ENCODE results near the gene HSPA2.
"Not testable (repeated sequence)": the region's sequence is repeated elsewhere in the genome, so short reads cannot be mapped to it uniquely, and the experiment has no call there.

The HSPA2 gene

DNA sequence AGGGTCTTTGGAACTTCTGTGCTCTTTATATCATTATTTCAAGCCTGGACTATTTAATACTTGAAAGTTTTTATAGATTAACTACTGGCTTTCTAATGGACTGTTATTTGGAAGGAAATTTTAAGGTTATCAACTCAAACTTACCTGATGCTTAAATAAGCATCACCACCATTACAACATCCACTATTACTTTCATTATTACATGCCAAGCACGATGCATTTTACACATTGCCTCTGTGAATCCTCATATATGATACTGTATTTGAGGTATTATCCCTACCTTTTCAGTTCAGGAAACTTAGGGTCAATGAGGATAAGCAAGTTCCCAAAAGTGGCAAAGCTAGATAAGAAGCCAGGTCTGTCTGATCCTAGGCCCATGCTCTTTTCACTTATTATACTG lies 23.6 kb upstream of the HSPA2 start:
- DNase-seq: no peak

- DNase-seq: not testable (repeated sequence)
These were observed 22.9 kb upstream of the HSPA2 start for GRCh38 chr14:64517667-64518066.

DNA sequence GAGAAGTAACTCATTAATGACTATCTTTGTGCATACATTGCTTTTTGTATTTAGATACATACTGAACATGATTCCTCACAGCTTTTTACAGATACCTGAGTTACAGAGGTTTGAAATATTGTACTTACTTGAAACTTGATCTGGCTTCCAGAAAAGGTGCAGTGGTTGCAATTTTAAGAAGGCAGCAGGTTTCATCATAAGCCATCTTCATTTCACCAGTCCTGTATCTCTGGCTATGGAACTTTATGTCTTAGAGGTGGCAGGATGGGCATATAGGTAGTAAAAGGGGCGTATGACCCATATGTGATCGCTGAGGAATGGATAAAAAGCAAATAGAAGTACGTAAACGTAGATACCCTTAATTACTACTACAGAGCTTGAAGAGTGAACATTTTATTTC lies 22.3 kb upstream of the HSPA2 start:
- no peak for DNase-seq

DNA sequence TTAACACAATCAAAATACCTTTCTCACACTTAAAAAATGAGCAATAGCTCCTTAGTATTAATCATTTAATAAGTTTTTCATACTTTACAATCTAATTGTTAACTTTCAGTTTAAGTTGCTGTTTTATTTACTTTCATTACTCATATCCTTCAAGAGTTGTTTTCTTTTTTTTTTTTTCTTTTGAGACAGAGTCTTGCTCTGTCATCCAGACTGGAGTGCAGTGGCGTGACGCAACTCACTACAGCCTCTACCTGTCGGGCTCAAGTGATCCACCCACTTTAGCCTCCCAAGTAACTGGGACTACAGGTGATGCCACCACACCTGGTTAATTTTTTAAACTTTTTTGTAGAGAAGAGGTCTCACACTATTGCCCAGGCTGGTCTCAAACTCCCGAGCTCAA lies 19.8 kb upstream of the HSPA2 start:
- no peak for DNase-seq

DNA sequence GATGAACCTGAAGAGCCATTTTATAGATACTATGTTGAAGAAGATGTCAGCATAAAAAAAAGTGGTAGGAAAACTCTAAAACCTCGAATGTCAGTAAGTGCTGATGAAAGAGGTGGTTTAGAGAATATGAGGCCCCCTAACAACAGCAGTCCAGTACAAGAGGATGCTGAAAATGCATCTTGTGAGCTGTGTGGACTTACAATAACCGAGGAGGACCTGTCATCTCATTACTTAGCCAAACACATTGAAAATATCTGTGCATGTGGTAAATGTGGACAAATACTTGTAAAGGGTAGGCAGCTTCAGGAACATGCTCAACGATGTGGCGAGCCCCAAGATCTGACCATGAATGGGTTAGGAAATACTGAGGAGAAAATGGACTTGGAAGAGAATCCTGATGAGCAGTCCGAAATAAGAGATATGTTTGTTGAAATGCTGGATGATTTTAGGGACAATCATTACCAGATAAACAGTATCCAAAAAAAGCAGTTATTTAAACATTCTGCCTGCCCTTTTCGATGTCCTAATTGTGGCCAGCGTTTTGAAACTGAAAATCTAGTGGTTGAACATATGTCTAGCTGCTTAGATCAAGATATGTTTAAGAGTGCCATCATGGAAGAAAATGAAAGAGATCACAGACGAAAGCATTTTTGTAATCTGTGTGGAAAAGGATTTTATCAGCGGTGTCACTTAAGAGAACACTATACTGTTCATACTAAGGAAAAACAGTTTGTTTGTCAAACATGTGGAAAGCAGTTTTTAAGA lies 17.8 kb upstream of the HSPA2 start:
- no peak for DNase-seq

DNA sequence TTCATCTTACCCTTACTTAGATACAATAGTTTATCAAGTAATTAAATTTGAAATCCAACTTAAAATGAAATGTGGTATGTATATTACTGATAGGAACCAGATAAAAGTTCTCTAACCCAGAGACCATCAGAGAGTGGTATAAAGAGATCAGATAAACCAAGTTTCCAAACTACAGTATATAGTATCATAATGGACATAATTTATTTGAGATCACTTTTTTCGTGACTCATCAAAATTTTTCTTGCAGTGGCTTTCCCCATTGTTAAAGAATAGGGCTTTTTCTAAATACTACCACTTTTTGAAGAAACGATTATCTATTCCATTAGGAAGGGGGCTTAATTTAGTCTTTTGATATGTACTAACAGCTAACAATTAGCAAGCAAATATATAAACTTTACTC lies 15.2 kb upstream of the HSPA2 start:
- DNase-seq: no peak

GRCh38 chr14:64531567-64531966 lies 9.0 kb upstream of the HSPA2 start:
- no peak for DNase-seq

DNA sequence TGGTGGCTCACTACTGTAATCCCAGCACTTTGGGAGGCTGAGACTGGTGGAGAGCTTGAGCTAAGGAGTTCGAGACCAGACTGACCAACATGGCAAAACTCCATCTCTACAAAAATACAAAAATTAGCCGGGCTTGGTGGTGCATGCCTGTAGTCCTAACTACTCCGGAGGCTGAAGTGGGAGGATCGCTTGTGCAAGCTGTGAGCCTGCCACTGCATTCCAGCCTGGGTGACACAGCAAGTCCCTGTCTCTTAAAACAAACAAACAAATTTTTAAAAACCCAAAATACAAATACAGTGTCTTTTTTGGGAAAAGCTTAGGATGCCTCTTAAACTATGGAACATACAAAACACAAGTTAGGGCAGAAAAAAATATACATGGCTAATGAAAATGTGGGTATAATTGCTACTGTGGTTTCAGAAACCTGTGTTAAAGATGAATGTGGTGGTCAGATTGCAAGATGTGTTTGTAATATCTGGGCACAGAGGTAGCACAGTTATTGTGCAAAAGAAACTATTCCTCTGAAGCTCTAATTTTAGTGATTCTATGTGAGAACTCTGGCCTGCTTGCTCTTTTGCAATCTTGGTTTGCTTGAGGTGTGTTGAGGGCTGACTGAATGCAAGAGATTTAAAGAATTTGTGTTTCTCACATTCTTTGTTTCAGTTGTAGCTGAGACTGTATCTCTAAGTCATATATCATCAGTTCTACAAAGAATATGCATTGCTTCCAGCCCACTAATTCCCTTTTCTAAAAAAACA lies 3.9 kb upstream of the HSPA2 start:
- no peak for DNase-seq

DNA sequence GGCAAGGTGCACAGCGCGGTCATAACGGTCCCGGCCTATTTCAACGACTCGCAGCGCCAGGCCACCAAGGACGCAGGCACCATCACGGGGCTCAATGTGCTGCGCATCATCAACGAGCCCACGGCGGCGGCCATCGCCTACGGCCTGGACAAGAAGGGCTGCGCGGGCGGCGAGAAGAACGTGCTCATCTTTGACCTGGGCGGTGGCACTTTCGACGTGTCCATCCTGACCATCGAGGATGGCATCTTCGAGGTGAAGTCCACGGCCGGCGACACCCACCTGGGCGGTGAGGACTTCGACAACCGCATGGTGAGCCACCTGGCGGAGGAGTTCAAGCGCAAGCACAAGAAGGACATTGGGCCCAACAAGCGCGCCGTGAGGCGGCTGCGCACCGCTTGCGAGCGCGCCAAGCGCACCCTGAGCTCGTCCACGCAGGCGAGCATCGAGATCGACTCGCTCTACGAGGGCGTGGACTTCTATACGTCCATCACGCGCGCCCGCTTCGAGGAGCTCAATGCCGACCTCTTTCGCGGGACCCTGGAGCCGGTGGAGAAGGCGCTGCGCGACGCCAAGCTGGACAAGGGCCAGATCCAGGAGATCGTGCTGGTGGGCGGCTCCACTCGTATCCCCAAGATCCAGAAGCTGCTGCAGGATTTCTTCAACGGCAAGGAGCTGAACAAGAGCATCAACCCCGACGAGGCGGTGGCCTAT lies 875 bp downstream of the HSPA2 start:
- peak; percentile 11 for DNase-seq

DNA sequence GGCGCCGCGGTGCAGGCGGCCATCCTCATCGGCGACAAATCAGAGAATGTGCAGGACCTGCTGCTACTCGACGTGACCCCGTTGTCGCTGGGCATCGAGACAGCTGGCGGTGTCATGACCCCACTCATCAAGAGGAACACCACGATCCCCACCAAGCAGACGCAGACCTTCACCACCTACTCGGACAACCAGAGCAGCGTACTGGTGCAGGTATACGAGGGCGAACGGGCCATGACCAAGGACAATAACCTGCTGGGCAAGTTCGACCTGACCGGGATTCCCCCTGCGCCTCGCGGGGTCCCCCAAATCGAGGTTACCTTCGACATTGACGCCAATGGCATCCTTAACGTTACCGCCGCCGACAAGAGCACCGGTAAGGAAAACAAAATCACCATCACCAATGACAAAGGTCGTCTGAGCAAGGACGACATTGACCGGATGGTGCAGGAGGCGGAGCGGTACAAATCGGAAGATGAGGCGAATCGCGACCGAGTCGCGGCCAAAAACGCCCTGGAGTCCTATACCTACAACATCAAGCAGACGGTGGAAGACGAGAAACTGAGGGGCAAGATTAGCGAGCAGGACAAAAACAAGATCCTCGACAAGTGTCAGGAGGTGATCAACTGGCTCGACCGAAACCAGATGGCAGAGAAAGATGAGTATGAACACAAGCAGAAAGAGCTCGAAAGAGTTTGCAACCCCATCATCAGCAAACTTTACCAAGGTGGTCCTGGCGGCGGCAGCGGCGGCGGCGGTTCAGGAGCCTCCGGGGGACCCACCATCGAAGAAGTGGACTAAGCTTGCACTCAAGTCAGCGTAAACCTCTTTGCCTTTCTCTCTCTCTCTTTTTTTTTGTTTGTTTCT lies 1.7 kb downstream of the HSPA2 start:
- no peak for DNase-seq

- no peak for DNase-seq
These were observed 2.3 kb downstream of the HSPA2 start for GRCh38 chr14:64542836-64543201.

DNA sequence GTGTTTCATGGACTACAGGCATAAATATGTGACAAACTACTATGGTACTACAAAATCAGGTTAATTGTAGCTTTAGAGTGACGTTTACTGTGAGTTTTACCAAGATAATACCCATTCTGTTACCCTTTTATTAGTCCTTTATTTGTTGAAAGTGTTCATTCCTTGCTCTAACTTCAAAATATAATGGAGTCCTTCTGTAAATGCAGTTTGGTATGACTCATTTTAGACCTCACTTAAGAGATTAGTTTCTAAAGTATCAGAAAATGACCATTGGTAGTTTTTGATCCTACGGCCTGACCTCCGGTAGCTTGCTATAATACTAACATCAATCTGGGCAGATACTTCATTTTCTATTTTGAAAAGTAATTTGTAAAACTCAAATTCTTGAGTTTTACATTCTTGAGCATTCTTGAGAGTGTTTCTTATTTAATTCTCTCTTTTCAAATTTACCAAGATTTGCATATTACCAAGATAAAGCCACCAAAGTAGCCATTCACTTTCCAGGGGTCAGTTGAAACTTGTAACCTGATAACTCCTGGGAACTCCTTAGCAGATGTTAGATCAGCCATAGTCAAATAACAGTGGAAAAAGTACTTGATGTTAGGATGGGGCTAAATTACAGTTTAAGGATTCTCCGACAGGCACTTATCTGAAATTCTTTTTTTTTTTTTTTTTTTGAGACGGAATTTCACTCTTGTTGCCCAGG lies 4.2 kb downstream of the HSPA2 start:
- DNase-seq: no peak

GRCh38 chr14:64549016-64549415 lies 8.5 kb downstream of the HSPA2 start:
- no peak for DNase-seq

DNA sequence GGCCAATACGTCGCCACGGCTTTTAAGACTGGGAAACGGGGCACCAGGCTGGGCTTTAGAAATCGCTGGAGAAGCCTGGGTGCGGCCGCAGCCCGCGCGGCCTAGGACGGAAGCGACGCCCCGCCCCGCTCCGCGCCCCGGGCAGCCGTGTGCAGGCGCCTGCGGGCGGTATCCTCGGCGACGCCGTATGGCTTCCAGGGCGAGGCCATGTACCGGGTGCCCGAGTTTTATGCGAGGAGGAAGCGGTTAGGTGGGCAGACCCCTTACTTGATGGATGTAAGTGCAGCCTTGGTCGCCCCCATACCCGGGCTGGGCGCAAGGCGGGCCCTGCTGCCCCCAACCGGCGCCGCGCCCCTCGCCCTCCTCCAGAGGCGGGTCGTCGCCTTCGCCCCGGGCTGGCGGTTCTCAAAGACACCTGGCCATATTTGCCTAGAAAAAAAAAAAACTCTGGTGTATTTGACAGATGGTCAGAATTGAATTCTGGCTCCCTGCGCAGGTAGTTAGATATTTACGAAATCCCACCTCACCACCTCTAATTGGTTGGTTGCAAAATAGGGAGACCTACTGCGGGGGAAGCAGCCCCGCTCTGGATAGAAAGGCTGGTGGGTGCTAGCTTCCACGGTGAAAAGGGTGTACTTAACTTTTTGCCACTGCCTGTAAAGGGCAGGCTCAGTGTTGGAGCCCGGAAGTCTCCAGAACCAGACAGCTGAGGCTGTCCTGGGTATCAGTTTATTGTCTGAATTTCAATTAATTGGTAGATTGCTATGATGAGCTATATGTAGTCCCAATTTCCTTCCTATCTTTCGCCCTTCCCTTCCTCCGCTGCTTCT lies 9.5 kb downstream of the HSPA2 start, which contains the start of gene PPP1R36:
TSS of gene PPP1R36 (plus strand) at position 171 of the 830 bp plus-strand sequence. CDS start at position 208, 37 bp downstream.
- peak; percentile 68 for DNase-seq

DNA sequence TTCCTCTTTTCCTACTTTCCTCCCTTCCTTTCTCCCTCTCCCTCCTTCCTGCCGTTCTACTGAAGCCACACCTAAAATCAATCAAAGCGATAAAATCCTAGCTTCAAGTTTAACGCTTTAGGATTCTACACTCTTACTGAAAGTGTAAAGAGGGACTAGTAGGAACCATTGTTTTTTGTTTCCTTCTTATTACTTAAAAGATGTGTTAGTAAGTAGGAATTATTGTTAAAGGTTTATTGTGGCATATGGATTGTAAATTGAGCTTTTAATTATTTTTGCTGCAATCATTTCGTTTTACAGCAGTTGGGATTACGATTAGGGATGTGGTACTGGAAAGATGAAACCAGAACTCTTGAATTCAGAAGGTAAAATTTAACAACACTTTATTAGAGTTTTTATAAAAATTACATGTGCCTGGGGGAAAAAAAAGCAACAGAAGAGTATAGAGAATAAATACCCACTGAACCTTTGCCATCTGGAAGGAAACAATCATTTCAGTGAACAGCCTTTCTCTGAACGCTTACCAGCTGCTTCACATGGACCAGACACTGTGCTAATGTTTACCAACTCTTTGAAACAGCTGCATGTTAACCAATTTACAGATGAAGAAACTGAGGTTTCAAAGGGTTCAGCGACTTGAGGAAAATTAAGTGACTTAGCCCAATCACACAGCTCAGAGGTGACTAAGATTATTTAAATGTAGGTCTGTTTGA lies 10.2 kb downstream of the HSPA2 start:
- DNase-seq: no peak

- no peak for DNase-seq
These were observed 14.0 kb downstream of the HSPA2 start for GRCh38 chr14:64554556-64554955.

- no peak for DNase-seq
These were observed 16.0 kb downstream of the HSPA2 start for GRCh38 chr14:64556526-64556925.

DNA sequence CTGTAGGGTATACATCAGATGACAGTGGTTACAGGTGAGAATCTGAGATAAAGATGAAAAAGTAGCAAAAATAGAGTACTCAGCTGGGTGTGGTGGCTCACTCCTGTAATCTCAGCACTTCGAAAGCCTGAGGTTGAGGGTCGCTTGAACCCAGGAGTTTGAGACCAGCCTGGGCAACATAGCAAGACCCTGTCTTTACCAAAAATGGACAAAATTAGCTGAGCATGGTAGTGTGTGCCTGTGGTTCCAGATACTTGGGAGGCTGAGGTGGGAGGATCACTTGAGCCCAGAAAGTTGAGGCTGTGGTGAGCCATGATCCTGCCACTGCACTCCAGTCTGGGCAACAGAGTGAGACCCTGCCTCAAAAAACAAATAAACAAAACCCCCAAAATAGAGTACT lies 17.7 kb downstream of the HSPA2 start:
- not testable (repeated sequence) for DNase-seq

DNA sequence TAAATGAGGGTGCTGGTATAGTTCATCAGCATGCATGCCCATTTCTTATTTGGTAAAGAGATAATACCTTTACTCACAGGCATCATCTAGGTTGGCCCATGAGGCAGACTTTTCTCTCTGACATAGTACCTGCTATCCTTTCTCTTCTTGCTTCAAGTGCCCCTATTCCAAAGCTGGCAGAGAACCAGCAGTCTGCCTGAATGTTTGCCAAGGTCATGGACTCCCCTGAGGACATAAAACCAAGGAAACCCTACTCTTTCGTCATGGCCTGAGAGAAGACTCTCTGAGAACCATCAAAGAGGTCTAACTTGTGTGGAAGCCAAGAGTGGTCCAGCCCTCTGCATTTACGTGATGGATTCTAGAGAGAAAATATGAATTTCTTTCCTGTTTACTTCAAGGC lies 21.1 kb downstream of the HSPA2 start:
- no peak for DNase-seq

DNA sequence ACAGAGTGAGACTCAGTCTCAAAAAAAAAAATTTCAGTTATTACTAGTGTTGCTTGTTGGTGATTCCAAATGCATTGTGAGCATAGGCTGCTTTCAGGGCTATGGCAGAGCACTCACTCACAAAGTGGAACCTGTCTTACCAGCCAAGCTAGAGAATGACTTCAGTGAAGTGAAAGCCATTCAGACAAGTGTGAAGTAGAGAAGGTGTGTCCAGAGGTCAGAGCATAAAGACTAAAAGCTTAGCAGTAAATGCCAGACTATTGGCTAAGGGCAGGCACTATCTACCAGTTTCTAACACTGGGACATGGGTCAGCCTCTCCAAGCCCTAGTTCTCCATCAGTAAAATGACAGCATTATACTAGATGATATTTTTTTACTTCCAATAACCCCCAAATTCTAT lies 21.9 kb downstream of the HSPA2 start:
- DNase-seq: no peak

GRCh38 chr14:64563696-64564095 lies 23.2 kb downstream of the HSPA2 start:
- DNase-seq: no peak

All from stimulated activated CD4-positive, alpha-beta T cell treated with anti-CD3 and anti-CD28 coated beads, Interleukin-15, amount 100 ng/mL, for 24 hours (primary cell).